Smooth muscle cell (in vitro differentiated cells): ENCODE results near the gene YPEL5. TPM values are rescaled to one million over a fixed set of nuclear protein-coding genes. Genes with fewer than 3 reads are reported as not detected.
"Not testable (repeated sequence)": the region's sequence is repeated elsewhere in the genome, so short reads cannot be mapped to it uniquely, and the experiment has no call there.

ENCODE experiments used
- DNase-seq: peaks from one replicate; lab custom pipeline; 2025; ENCODE audit not compliant: unreplicated experiment; lab: John Stamatoyannopoulos, UW
- H2AFZ ChIP-seq: fragments of 200-600 bp; sonication (generic); 2 replicates; pipeline ENCODE4 v1.6.0; 2016; ENCODE audit warnings: antibody characterized with exemption, low read depth, mild to moderate bottlenecking
- H3F3A ChIP-seq: fragments of 200-600 bp; sonication (generic); 2 replicates; pipeline ENCODE4 v1.6.0; 2017; ENCODE audit warnings: antibody characterized with exemption, low read depth
- H3K27ac ChIP-seq: fragments of 200-600 bp; sonication (generic); 2 replicates; pipeline ENCODE4 v1.5.1; 2016; ENCODE audit warnings: low read depth, mild to moderate bottlenecking
- H3K27me3 ChIP-seq: fragments of 200-600 bp; sonication (generic); 2 replicates; pipeline ENCODE4 v1.6.1; 2016; ENCODE audit warnings: low read depth, mild to moderate bottlenecking
- H3K36me3 ChIP-seq: fragments of 200-600 bp; sonication (generic); 2 replicates; pipeline ENCODE4 v1.5.1; 2016; ENCODE audit warnings: low read depth
- H3K4me1 ChIP-seq: fragments of 200-600 bp; sonication (generic); 2 replicates; pipeline ENCODE4 v1.5.1; 2016; ENCODE audit warnings: low read depth
- H3K4me2 ChIP-seq: fragments of 200-600 bp; sonication (generic); 2 replicates; pipeline ENCODE4 v1.6.0; 2016; ENCODE audit warnings: mild to moderate bottlenecking
- H3K4me3 ChIP-seq: fragments of 200-600 bp; sonication (generic); 2 replicates; pipeline ENCODE4 v1.5.1; 2016; ENCODE audit warnings: mild to moderate bottlenecking
- H3K79me2 ChIP-seq: fragments of 200-600 bp; sonication (generic); 2 replicates; pipeline ENCODE4 v1.6.0; 2016; ENCODE audit warnings: low read depth, mild to moderate bottlenecking
- H3K9ac ChIP-seq: fragments of 200-600 bp; sonication (generic); 2 replicates; pipeline ENCODE4 v1.6.0; 2016; ENCODE audit warnings: low read depth
- H3K9me3 ChIP-seq: fragments of 200-600 bp; sonication (generic); replicated peaks from 2 replicates; pipeline ENCODE4 v1.5.1; 2016; ENCODE audit warnings: low read depth
- H4K20me1 ChIP-seq: fragments of 200-600 bp; sonication (generic); 2 replicates; pipeline ENCODE4 v1.6.0; 2016; ENCODE audit warnings: low read depth
- WGBS: methylation state at CpG from one replicate; pipeline ENCODE4 v1.1.7; 2016; ENCODE audit warnings: low lambda C conversion rate; 5-methylcytosine and 5-hydroxymethylcytosine counted together
- polyA plus RNA-seq: library from polyadenylated mRNA; unstranded; fragments of >200 nt; fragmentation: Nextera tagmentation; extraction: Ambion mirVana; gene quantifications from 2 replicates; pipeline ENCODE4 v1.2.1, GENCODE V29; 2016
- total RNA-seq: library from RNA; depleted of rRNA; stranded (reverse); fragments of >200 nt; gene quantifications from 2 replicates; pipeline ENCODE4 v1.2.3, GENCODE V29; 2014
- TF ChIP-seq, protein P1 (sequence below): fragments of 200-600 bp; sonication (generic); IDR thresholded peaks from 2 replicates; pipeline ENCODE4 v1.5.1; 2017; ENCODE audit warnings: borderline replicate concordance, mild to moderate bottlenecking, antibody characterized with exemption; ENCODE audit not compliant: insufficient read depth, poor library complexity, severe bottlenecking

The YPEL5 gene
- total and polyA plus RNA-seq, 2 experiments from 2014 or later = 95.7 to 155 TPM

GRCh38 chr2:30141136-30141535 is 5.7 kb upstream of the YPEL5 start:
- Histone ChIP-seq H3F3A (no peaks in the 10 kb centered on the region), H3K4me3 (no peak overlapping the region), H3K36me3 (no peaks in the 10 kb centered on the region), H3K4me2 (no peak overlapping the region), H3K4me1 (peaks cover 5% of the 10 kb centered on the region), H3K27ac (no peak overlapping the region), H3K79me2 (no peaks in the 10 kb centered on the region), H3K9ac (no peak overlapping the region), H2AFZ (no peak overlapping the region), H3K9me3 (no peaks in the 10 kb centered on the region), H4K20me1 (no peaks in the 10 kb centered on the region), H3K27me3 (no peaks in the 10 kb centered on the region)
- TF ChIP-seq, protein P1, sequence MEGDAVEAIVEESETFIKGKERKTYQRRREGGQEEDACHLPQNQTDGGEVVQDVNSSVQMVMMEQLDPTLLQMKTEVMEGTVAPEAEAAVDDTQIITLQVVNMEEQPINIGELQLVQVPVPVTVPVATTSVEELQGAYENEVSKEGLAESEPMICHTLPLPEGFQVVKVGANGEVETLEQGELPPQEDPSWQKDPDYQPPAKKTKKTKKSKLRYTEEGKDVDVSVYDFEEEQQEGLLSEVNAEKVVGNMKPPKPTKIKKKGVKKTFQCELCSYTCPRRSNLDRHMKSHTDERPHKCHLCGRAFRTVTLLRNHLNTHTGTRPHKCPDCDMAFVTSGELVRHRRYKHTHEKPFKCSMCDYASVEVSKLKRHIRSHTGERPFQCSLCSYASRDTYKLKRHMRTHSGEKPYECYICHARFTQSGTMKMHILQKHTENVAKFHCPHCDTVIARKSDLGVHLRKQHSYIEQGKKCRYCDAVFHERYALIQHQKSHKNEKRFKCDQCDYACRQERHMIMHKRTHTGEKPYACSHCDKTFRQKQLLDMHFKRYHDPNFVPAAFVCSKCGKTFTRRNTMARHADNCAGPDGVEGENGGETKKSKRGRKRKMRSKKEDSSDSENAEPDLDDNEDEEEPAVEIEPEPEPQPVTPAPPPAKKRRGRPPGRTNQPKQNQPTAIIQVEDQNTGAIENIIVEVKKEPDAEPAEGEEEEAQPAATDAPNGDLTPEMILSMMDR = no peak
- no peak for DNase-seq

DNA sequence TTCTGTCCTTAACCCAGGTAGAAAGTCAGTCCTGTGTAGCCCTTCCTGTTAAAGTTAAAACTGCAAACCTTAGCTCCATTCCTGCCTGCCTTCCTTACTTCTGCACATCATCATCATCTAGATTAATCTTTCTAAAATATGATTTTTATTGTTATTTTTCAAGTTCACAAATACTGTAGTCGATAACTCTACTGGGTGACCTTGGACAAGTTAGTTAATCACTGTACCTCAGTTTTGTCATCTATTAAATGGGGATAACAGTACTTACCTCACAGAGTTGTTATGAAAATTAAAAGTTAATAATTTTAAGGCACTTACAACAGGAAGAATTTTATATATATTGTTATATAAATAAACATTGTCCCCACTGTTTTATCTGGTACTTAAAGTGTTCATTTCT is 2.5 kb upstream of the YPEL5 start:
- no peaks in the 10 kb centered on the region for H3K27me3 ChIP-seq
- H3K27ac ChIP-seq = no peak overlapping the region
- TF ChIP-seq, protein P1 = no peak
- DNase-seq = no peak
- peaks cover 19% of the 10 kb centered on the region for H3K4me1 ChIP-seq
- H3K79me2 ChIP-seq = peaks cover 15% of the 10 kb centered on the region
- H3K4me2 ChIP-seq = no peak overlapping the region
- no peak overlapping the region for H3K4me3 ChIP-seq
- WGBS = 90% methylated on average over 1 of the region's 1 CpG
- no peaks in the 10 kb centered on the region for H3K9me3 ChIP-seq
- H3K9ac ChIP-seq = no peak overlapping the region
- peaks cover 15% of the 10 kb centered on the region for H4K20me1 ChIP-seq
- no peaks in the 10 kb centered on the region for H3K36me3 ChIP-seq
- no peak overlapping the region for H2AFZ ChIP-seq
- H3F3A ChIP-seq = peaks cover 7% of the 10 kb centered on the region

- peaks cover 22% of the 10 kb centered on the region for H3K79me2 ChIP-seq
- H3K27ac ChIP-seq, DNase-seq, H2AFZ ChIP-seq, H3K9me3 ChIP-seq, H3K9ac ChIP-seq, H3K4me2 ChIP-seq, H3F3A ChIP-seq, H3K27me3 ChIP-seq, H3K4me3 ChIP-seq, H3K36me3 ChIP-seq: not testable (repeated sequence)
- H4K20me1 ChIP-seq = peaks cover 22% of the 10 kb centered on the region
- 92% methylated on average over 3 of the region's 3 CpGs for WGBS
- peaks cover 26% of the 10 kb centered on the region for H3K4me1 ChIP-seq
These were observed 1.9 kb upstream of the YPEL5 start for GRCh38 chr2:30144951-30145350.

- peak overlapping the region; percentile 89 for H3K4me2 ChIP-seq
- no peak for DNase-seq
- H3K36me3 ChIP-seq = no peaks in the 10 kb centered on the region
- peak overlapping the region; percentile 94 for H3K9ac ChIP-seq
- peaks cover 31% of the 10 kb centered on the region for H4K20me1 ChIP-seq
- no peaks in the 10 kb centered on the region for H3K9me3 ChIP-seq
- 49% methylated on average over 8 of the region's 8 CpGs for WGBS
- peak overlapping the region; percentile 93 for H3K27ac ChIP-seq
- peak overlapping the region; percentile 52 for H3K4me3 ChIP-seq
- peaks cover 31% of the 10 kb centered on the region for H3K79me2 ChIP-seq
- H2AFZ ChIP-seq = peak overlapping the region; percentile 88
- no peaks in the 10 kb centered on the region for H3K27me3 ChIP-seq
- H3K4me1 ChIP-seq = peaks cover 35% of the 10 kb centered on the region
- H3F3A ChIP-seq = peaks cover 7% of the 10 kb centered on the region
- TF ChIP-seq, protein P1 = no peak
These were observed 926 bp upstream of the YPEL5 start for GRCh38 chr2:30145826-30146336.
